Measurements from ENCODE around the gene MEGF11.

- TF ChIP-seq CTCF (IDR thresholded peaks at IDR 0.05) (no peak), EP300 (IDR thresholded peaks at IDR 0.05) (no peak)
Observed at GRCh38 chr15:66153549-66154415, 99.8 kb downstream of the MEGF11 start.
